ENCODE data around the gene KRTAP19-5.
"Not testable (repeated sequence)": the region's sequence is repeated elsewhere in the genome, so short reads cannot be mapped to it uniquely, and the experiment has no call there.

Gene KRTAP19-5

GRCh38 chr21:30502041-30502440, at the start of gene KRTAP19-5:
Gene KRTAP19-5, minus strand, starts transcription at chr21:30502141. Its CDS starts 51 bp downstream, at chr21:30502090.
- DNase-seq = no peak

DNA sequence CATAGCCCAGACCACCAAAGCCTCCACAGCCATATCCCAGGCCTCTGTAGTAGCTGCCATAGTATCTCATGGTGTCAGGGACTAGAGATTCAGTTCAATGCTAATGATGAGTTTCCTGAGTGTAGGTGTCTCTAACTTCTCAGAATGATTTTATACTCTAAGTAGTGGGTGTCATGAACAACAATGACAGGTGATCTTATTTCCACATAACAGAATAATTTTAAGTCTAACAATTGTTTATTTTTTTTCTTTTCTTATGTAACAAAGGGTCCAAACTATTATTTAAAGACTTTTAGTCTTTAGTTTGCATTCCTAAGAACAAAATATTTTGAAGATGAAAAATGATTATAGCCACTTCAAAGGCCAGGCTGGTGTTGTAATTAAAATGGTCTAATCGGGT, 39.8 kb upstream of the KRTAP19-5 start, which contains the start of gene KRTAP19-6:
KRTAP19-6 (minus strand) TSS at position 101 of the 400 bp plus-strand sequence; CDS start at position 70, 31 bp downstream.
- no peak for DNase-seq

DNA sequence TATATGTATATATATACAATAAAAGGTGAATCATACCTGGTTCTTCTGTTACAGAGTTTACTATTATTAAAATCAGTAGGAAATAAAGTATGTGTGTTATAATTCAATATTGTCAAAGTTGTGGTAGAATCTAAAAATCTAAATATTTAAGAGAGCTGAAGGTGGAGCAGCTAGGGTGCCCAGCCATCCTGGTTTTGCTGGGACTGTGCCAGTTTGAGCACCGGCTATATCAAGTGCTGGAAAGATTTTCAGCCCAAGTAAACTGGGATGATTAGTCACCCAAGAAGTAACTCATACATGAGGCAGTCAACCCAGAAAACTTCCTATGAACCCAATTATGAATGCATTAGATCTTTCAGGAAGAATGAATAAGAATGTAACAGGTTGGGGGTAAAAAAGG, 16.9 kb upstream of the KRTAP19-5 start:
- DNase-seq = no peak

- DNase-seq = no peak
These were observed 13.7 kb upstream of the KRTAP19-5 start for GRCh38 chr21:30515681-30516080.

DNA sequence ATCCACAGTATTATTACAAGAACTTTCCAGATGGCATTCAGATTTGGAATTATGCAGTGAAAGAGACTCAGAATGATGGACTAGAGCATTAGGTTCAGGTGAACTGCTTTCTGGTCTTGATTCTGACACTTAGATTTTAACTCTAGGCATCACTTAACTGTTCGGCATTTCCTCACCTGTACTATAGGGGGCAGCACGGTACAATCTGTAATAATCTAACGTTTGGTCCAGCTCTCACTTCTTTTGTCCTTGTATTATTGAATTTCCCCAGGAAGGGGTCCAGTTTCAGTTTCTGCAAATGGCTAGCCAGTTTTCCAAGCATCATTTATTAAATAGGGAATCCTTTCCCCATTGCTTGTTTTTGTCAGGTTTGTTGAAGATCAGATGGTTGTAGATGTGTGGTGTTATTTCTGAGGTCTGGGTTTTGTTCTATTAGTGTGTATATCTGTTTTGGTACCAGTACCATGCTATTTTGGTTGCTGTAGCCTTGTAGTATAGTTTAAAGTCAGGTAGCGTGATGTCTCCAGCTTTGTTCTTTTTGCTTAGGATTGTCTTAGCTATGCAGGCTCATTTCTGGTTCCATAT, 3.8 kb upstream of the KRTAP19-5 start:
- DNase-seq = not testable (repeated sequence)

DNA sequence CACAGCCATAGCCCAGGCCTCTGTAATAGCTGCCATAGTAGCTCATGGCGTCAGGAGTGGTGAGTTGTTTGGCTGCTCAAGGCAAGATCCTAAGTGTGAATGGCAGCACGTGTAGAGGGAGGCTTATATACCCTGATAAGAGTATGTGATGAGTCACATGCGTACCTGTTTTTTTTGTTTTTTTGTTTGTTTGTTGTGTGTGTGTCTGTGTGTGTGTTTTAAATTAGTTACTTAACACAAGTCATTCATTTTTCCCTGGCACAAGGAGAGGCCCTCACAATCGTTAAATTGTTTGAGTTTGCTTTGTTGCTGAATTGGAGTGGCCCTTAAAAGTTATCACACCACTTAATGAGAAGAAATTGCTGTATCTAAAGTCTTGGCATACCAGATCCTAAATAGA, 4.9 kb downstream of the KRTAP19-5 start, which contains the start of gene KRTAP19-4:
KRTAP19-4 (minus strand) TSS at position 101 of the 400 bp plus-strand sequence; CDS start at position 46, 55 bp downstream.
- DNase-seq = no peak

DNA sequence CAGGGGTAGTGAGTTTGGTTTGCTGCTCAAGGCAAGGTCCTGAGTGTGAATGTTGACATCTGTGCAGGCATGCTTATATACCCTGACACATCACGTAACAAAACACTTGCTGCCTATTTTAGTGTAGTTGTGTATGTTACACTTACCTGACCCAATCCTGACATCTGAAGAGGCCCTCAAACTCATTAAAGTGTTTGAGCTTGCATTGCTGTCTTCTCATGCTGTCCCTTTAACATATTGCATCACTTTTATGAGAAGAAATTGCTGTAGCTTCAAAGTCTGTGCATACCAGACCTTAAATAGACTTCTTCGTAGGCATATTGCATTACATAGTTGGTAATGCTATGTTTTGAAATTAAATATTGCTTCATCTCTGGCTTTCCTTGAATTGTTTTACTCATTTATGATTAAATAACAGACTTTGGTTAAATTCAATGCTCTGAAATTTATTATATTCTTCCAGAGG, 9.9 kb downstream of the KRTAP19-5 start, which contains the start of gene KRTAP19-3:
KRTAP19-3 (minus strand) TSS at position 51 of the 466 bp plus-strand sequence. CDS start 56 bp downstream, outside the sequence.
- DNase-seq = no peak

DNA sequence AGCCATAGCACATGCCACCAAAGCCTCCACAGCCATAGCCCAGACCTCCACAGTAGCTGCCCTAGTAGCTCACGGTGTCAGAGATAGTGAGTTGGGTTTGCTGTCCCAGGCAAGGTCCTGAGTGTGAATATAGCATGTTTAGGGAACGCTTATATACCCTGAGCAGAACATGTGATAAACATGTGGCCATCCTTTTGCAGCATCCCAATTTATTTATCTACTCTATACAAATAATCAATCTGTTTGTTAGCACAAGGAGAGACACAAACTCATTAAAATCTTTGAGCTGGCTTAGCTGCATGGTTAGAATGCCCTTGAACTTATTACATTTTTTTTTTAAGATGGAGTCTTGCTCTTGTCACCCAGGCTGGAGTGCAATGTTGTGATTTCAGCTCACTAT, 14.6 kb downstream of the KRTAP19-5 start, which contains the start of gene KRTAP19-2:
KRTAP19-2 (minus strand) TSS at position 101 of the 400 bp plus-strand sequence; CDS start at position 13, 88 bp downstream.
- DNase-seq = no peak

DNA sequence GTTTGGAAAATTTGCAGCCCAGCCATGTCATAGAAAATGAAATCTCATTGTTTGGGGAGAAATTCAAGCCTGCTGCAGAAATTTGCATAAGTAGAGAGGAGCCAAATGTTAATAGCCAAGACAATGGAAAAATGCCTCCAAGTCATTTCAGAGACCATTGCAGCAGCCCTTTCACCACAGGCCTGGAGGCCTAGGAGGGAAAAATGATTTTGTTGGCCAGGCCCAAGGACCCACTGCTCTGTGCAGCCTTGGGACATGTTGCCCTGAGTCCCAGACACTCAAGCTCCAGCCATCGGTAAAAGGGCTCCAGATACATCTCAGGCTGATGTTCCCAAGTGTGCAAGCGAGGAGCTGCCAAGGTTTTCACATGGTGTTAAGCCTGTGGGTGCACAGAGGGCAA, 15.8 kb downstream of the KRTAP19-5 start:
- no peak for DNase-seq

DNA sequence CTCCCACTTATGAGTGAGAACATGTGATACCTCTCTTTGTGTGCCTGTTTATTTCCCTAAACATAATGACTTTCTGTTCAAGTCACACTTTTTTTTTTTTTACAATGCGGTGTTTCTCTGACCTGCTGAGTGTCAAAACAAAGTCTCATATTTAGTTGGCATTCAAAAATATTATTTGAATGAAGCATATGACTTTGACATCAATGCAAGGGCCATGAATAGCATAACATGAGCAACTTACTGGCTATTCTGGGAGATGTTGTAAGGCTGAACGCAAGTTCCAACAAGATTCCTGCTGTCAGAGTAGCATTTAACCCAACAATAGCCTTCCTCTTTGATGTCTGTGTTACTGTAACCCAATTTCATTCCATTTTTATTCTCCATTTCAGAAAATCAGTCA, 19.8 kb downstream of the KRTAP19-5 start:
- no peak for DNase-seq

GRCh38 chr21:30480145-30480544, 21.8 kb downstream of the KRTAP19-5 start, which contains the start of gene KRTAP19-1:
Gene KRTAP19-1, minus strand, starts transcription at chr21:30480367. Its CDS starts 50 bp downstream, at chr21:30480317.
- DNase-seq = no peak

GRCh38 chr21:30479259-30479658, 22.7 kb downstream of the KRTAP19-5 start:
- no peak for DNase-seq

DNA sequence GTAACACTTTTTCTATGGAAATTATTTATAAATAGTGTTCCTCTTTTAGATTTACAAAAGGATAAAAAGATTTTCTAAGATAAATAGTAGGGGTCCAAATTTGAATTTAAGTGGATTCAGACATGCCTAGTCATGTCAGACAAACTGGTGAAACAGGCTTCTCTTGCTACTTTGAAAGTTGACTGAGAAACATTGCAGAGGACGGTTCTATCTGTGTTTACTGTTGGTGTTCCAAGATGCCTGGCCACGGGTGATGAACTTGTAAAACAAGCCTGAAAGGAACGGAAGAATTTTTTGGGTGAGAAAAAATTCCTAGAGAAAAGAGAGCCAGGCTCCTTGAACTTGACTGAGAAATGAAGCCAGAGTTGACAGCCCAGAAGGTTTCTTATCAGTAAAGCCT, 23.9 kb downstream of the KRTAP19-5 start:
- DNase-seq = no peak

DNA sequence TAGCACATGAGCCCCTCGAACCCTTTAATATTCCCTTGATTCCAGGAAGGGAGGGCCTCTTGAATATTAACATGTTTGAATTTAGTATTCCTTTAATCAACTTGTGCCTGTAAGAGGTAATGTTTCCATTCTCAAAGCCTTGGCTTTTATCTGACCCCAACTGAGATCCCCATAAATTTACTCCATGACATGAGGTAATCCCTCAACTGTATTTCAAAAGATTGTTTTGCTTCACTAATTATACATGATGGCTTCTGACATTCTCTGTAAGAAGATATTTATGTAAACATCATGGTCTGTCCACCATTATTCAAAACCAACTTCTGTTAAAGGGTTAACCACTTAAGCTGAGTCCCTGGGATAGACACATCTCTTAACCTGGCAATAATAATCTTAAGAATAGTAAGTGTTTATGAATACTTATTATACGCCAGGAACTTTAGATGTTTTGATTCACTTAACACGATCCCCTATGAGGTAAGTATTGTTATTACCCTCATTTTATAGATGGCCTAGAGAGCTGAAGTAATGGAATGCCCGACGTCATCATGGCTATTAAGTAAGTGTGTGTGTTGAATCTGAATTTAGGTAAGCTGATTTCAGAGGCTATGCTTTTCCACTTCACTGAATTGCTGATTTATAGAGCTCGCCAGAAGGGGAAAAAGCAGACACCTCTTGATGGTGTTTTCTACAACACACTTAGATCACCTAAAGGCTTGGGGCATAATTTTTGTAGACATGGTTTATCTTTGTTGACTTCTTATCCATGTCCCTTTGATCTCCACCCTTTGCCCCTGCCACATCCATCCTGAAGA, 32.8 kb downstream of the KRTAP19-5 start:
- no peak for DNase-seq

DNA sequence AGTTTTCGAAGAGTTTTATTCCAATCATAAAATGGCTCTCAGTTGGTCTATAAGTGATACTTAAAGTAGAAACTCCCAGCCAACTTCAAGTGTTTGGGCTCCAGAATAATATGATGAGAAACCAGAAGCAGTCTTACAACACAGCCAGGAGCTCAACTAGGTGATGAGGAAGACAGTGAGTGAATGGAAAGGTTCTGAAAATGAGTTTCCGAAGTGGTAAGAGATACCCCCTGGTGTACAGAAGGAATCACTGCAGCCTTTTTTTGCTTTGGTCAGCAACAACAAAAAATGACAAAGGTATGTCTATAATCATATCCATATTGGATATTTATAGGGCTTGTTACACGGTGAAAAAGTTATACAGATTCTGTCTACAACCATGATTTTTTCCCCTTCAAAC, 38.2 kb downstream of the KRTAP19-5 start:
- no peak for DNase-seq

Measured in retina (tissue), 1 donor.